Measurements from ENCODE around the gene ATP5F1A.
"Not testable (repeated sequence)": the region's sequence is repeated elsewhere in the genome, so short reads cannot be mapped to it uniquely, and the experiment has no call there.

The ATP5F1A gene

DNA sequence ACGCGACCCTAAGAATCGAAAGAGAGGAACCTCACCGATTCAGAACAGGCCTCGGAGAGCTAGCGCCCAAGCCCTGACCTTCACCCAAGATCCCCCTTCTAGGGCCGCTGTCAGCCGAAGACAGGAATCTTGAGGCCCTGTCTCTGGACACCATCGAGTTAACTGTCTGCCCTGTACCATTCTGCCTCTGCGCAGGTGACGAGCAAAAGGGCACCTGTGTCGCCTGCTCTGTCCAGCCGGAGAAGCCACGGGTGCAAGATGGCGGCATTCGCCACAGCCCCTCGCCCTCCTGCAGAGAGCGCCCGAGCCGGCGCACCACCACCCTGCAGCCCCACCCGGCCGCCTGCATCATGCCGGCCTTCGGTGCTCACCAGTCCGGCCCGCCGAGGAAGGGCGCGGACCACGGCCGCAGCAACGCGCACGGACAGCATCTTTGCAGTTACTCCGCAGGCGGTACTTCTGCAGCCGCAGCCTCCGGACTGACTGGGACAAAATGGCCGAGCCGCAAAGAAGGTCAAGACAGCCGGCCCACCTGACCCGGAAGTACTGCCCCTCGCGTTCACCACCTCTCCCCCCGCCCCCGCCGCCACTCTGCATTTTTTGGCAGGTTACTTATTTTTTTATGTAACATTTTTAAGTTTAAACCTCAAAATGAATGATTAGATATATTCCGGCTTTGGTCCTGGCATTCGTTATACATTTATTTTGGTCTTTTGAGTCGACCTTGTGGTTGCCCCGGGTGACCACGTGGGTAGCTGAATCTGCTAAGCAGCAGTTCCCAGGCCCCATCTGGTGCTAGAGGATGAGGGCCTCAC lies at the start of gene ATP5F1A:
Gene ATP5F1A (minus strand): TSS at position 496 of the 815 bp plus-strand sequence. CDS start 65 bp downstream, at position 431.
- no peak for DNase-seq

DNA sequence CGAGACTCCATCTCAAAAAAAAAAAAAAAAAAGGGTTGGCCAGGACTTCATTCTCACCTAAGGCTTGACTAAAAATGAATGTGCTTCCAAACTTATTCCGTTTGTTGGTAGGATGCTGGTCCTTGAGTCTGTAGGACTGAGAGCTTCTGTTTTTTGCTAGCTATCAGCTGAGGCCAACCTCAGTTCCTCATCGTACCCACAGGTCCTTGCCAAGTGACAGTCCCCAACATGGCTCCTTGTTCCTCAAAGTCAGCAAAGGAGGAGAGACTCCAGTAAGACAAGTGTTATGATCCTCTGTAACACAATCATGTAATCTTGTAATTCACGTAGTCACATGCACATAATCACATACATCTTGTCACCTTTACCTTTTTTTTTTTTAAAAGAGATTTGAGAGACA lies 43.1 kb upstream of the ATP5F1A start:
- DNase-seq: no peak

DNA sequence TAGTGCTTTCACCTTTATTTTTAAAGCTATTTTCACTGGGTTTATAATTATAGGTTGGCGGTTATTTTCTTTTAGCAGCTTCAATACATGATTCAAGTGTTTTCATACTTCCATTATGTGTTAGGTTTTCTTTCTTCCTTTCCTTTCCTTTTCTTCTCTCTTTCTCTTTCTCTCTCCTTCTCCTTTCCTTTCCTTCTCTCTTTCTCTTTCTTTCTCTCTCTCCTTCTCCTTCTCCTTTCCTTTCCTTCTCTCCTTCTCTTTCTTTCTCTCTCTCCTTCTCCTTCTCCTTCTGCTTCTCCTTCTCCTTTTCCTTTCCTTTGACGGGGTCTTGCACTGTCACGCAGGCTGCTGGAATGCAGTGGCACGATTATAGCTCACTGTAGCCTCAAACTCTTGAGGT lies 42.1 kb upstream of the ATP5F1A start:
- no peak for DNase-seq

DNA sequence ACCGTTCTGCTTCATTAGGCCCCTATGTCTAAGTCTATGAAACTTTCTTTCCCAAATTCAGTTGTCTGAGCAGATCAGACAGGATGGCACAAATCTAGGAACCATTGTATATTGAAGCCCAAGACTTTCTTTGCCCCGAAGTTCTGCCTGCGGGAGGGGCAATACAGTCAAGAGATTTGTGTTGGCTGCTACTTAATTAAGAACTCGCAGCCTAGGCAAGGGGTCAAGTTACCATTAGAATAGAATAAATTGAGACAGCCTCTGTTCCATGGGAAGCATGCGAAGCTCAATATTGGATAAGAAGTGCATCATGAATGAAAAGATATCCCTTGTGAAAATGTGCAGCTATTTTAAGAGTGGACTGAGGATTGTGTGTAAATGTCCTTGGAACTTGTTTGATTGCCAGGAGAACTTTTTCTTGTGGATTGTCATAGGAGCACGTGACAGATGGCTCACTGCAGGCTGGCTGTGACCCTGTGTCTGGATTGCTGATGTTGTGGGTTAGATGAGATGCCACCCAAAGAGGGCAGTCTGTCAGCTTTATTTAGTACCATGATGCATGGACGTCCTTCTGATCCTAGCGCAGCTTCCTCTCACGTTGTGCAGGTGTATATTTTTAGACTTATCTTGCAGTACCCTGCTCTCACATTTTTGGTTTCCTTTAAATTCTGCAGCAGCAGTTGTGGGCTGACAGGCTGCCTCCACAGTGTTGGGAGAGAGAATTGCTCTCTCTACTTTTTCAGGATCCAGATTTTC lies 37.0 kb upstream of the ATP5F1A start:
- no peak for DNase-seq

DNA sequence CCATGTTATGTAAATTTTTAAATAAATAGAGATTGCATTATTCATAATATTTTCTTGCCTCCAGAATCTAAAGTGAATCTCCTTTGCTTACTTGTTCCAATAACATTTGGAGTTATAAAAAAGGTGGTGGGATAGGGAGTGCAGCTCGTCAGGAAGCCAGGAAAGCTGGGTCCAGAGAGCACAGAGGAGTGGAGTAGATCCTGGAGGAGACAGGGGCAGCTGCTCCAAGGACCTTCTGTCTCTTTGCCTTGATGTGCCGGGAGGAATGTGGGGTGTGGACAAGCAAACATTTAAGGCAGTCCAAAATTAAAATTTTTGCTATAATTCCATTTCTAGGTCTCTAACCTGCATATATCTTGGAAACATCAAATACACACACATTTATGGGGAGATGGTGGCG lies 35.4 kb upstream of the ATP5F1A start:
- DNase-seq: no peak

DNA sequence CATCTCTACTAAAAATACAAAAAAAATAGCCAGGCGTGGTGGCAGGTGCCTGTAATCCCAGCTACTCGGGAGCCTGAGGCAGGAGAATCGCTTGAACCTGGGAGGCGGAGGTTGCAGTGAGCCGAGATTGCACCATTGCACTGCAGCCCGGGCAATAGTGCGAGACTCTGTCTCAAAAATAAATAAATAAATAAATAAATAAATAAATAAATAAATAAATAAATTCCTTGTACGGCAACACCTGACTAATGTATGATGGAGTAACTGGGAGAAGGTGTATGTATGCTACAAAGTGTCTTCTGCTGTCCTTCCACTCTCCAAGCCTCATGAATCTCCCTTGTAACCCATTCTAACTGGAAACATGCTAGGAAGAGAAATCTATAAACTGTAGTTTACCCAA lies 32.5 kb upstream of the ATP5F1A start:
- not testable (repeated sequence) for DNase-seq

DNA sequence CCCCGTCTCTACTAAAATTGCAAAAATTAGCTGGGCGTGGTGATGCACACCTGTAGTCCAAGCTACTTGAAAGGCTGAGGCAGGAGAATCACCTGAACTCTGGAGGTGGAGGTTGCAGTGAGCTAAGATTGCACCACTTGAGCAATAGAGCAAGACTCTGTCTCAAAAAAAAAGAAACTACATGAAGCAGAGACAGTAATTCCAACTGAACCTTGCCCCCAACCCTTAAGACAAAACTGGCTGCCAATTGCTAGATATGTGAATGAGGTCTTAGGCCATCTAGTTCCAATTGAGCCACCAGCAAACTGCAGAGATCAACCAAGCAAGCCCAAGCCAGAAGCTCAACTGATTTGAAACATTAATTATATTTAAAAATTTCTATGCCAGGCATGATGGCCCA lies 32.0 kb upstream of the ATP5F1A start:
- DNase-seq: no peak

DNA sequence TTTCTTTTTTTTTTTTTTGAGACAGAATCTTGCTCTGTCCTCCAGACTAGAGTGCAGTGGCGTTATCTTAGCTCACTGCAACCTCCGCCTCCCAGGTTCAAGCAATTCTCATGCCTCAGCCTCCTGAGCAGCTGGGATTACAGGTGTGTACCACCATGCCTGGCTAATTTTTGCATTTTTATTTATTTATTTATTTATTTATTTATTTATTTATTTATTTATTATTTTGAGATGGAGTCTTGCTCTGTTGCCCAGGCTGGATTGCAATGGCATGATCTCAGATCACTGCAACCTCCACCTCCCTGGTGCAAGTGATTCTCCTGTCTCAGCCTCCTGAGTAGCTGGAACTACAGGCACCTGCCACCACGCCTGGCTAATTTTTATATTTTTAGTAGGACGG lies 28.5 kb upstream of the ATP5F1A start:
- not testable (repeated sequence) for DNase-seq

DNA sequence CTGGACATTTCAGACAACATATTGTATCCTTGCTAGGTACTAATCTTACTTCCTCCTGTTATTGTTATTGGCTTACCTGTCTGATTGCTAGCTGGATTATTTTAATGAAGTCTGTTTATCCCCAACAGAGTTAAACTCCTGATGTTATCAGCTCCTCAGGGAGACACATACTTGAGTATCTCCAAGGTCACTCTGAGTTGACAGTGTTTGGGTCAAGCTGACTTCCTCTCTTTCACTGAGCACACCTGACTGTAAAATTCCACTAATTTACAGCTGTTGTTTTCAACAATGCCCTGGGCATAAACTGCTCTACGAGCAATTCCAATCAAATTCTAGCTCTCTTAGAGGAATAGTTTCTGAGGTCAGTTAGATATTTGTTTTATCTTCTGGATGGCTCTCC lies 15.7 kb upstream of the ATP5F1A start:
- no peak for DNase-seq

DNA sequence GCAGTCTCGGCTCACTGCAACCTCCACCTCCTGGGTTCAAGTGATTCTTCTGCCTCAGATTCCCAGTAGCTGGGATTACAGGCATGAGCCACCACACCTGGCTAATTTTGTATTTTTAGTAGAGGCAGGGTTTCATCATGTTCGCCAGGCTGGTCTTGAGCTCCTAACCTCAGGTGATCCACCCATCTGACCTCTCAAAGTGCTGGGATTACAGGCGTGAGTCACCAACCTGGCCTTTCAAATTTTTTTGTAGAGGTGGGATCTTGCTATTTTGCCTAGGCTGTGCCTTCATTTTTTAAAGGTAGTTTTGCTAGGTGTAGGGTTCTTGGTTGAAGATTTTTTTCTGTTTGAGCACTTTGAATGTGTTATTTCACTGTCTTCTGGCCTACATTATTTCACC lies 12.3 kb upstream of the ATP5F1A start:
- DNase-seq: no peak

DNA sequence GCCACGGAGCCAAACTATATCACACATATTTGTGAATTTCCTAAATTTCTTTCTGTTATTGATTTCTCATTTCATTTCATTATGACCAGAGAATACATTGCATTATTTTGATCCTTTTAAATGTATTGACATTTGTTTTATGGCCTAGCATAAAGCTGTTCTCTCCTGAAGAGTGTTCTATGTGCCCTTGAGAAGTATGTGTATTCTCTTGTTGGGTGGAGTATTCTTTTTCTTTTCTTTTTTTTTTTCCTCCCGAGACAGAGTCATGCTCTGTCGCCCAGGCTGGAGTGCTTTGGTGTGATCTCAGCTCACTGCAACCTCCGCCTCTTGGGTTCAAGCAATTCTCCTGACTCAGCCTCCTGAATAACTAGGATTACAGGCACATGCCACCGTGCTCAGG lies 11.3 kb upstream of the ATP5F1A start:
- no peak for DNase-seq

DNA sequence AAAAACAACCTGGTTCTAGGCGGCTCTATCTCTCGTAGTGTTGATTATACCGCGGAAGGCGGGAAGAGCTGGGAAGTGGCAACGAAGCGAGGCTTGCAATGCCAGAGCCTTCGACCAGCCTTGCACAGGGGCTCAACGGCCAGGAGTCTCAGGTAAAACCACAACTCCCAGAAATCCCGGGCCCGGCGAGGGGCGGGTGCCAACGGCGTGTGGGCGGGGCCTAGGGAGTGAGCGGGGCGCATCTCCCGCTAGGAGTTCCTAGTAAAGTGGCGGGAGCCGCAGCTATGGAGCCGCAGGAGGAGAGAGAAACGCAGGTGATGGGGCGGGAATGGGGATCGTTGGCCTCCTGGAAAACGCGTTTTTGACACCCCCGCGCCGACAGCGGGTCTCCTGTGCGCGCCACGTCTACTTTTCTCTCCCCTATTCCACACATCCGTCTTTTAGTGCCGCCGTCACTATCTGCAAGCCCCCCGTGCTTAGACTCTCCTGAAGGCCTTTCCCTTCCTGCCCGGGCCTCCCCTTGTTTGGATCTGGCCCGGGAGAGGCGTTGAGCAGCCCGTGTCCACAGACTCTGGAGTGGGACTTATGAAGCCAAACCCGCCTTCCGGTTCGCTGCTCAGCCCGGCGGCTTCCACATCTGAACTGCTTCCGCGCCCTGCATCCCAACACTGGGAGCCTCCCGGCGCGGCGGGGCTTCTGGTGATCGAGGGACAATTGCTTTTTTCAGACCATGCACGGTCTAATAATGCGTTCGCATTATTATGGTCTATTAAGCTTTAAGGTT lies 6.2 kb upstream of the ATP5F1A start, which contains the start of gene HAUS1:
Gene HAUS1 (plus strand): TSS at position 258 of the 784 bp plus-strand sequence. CDS start 27 bp downstream, at position 285.
- peak; percentile 14 for DNase-seq

DNA sequence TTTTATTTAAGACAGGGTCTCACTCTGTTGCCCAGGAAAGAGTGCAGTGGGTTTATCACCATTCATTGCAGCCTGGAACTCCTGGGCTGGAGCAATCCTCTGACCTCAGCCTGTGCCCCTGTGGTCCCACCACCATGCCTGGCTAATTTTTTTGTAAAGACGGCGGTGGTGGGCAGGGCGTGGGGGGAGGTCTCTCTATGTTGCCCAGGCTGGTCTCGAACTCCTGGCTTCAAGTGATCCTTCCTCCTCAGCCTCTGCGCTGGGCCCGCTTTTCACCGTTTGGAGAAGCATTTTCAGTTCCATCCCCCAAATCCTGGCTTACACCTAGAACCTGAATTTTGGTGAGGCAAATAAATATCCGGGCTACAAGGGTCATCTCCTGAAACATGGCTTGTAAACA lies 1.4 kb upstream of the ATP5F1A start:
- no peak for DNase-seq

DNA sequence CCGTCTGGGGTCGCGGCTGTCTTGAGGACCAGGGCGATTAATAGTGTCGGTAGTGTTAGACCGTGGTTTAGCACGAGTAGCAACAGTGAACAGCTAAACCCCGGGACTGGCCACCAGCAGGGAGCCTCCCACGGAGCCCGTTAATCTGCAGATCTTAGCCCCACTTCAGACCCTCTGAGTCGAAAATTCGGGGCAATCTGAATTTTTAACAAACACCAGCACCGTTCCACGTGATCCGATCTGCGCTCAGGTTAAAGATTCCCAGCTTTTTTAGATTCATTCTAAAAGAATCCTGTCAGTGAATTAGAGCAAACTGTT lies 479 bp upstream of the ATP5F1A start:
- no peak for DNase-seq

DNA sequence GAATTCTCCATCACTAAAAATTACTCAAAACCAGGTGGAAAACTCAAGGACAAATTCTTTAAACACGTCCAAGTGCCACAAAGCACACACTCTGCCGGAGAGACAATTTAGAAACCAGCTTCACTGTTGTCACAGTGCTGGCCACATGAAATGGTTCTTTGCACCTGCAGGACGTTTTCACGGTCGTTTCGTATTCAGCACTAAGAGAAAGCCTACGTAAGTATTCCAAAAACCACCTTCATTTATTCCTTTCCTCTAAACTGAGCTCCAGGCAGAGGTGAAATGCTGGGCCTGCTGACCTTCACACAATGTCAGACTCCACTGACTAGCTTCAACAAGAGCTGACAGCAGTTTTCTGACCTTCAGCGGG lies 680 bp downstream of the ATP5F1A start:
- DNase-seq: no peak

DNA sequence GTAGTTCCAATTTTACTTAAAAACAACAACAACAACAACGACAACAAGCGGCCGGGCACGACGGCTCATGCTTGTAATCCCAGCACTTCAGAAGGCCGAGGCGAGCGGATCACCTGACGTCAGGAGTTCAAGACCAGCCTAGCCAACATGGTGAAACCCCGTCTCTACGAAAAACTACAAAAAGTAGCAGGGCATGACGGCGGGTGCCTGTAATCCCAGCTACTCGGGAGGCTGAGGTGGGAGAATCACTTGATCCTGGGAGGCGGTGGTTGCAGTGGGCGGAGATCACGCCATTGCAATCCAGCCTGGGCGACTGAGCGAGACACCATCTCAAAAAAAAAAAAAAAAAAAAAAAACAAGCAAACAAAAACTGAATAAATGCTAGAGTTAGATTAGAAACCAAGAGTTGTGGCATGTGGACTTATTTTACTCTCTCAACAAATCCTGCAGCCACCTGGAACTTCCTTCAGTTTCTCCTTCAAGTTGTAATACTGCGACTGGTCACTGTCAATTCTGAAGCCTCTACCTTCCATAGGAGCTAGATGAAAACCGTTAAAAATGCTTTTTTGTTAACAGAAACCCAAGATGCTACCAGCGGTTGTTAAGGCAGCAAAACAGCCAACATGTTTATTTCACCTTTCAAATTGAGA lies 1.3 kb downstream of the ATP5F1A start:
- DNase-seq: no peak

DNA sequence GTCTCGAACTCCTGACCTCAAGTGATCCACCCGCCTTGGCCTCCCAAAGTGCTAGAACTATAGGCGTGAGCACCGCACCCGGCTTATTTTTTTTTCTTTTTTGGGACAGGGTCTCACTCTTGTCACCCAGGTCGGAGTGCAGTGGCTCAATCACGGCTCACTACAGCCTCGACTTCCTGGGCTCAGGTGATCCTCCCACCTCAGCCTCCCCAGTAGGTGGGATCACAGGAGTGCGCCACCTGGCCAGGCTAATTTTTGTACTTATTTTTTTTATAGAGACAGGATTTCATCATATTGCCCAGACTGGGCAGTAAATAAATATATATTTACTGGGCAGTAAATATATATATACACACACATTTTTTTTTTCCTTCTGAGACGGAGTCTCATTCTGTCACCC lies 2.6 kb downstream of the ATP5F1A start:
- DNase-seq: no peak

DNA sequence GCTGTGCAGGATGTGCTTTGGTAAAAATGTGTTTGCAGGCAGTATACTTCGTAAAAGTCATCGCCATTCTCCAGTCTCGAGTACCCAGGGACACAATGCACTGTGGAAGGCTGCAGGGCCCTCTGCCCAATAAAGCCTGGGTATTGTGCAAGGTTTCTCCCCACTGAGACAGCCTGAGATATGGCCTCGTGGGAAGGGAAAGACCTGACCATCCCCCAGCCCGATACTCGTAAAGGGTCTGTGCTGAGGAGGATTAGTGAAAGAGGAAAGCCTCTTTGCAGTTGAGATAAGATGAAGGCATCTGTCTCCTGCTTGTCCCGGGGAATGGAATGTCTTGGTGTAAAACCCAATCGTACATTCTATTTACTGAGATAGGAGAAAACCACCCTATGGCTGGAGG lies 9.6 kb downstream of the ATP5F1A start:
- not testable (repeated sequence) for DNase-seq

DNA sequence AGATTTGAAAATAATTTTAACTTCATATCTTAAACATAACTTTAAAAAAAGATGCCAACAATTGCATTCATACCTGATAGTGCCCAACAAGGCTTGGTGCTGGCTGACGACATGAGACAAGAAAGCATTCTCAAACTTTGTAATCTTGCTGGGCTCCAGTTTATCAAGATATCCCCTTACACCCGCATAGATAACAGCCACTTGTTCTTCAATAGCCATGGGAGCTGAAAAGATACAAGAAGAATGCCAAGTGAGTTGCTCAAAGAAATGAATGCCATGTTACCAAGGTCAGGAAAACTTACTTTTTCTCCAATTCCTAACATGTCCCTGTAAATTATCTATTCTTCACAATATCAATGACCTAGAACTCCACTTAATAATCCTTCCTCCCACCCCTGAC lies 13.7 kb downstream of the ATP5F1A start:
- DNase-seq: no peak

DNA sequence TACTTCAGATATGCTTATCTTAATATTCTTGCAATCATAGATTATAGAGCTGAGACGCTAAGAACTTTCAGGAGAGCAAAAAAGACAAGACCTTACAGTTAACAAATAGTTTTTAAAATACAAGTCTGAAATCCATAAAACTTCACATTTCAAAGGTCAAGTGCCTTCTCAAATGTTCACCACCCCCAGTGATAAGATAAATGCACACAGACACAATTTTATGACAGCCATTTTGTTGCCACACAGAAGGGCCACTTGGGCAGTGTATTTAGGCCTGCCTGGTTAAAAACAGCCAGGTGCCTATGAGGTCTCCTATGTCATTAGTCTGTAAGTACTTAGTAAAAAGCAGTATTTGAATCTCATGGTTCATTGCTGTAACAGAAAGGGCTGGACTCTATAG lies 17.9 kb downstream of the ATP5F1A start:
- no peak for DNase-seq

DNA sequence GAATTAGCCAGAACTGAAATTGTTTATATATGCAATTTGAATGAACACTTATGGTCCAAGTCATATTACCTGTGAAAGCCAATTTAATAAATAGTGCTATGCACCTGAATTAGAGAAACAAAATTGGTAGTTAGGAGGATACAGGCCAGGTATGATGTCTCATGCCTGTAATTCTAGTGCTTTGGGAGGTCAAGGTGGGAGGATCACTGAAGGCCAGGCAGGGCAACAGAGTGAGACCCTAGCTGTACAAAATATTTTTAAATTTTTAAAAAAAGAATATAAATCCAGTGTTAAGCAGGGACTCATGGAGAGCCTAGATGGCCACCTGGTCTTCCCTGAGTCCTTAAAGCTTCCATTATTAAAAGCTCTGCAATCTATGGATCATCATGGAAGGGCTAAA lies 18.8 kb downstream of the ATP5F1A start:
- DNase-seq: no peak

DNA sequence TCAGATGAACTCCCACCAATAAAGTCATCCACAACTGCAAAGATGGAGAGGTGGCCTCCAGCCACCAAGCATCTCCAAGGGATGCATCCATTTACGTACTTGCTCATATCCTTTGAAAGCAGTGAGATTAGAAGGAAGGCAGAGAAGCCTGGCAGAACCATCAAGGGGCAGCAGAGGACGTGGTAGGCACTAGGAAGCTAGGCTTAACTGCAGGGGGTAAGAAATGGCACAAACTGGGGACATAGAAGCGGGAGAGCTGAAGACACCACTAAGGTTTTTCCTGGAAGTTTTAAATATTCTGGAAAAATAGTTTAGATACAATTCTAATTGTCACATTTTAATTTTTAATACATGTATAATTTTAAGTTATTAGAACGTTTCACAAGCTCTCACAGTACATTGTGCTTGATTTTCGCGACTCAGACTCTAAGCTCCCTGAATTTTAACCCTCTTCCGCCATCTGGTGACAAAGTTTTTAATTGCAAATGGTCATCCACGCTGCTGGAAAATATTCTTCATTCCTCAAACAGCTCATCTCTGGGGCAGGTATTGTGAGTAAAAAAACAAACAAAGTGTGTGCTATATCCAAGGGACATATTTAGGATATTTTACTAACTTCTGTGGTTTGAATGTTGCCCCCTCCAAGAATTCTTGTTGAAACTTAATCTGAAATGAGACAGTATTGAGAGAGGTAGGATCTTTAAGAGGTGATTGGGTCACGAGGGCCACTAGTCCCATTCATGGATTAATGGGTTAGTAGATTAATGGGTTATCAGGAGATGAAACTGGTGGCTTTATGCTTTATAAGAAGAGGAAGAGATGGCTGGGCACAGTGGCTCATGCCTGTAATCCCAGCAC lies 24.4 kb downstream of the ATP5F1A start:
- DNase-seq: no peak
